Muscle of leg (tissue), 11 donors: ENCODE measurements around the gene PROM1. TPM values are rescaled to one million over a fixed set of nuclear protein-coding genes. Genes with fewer than 3 reads are reported as not detected.

ENCODE experiments used
- DNase-seq: peaks from one replicate; pipeline ENCODE4 v3.0.0; 2013
- H3K27ac ChIP-seq: one replicate; pipeline ENCODE4 v1.5.1; 2013; ENCODE audit warnings: mild to moderate bottlenecking, low read length, control low read depth
- H3K27me3 ChIP-seq: one replicate; pipeline ENCODE4 v1.6.1; 2013; ENCODE audit warnings: low read length; ENCODE audit not compliant: control insufficient read depth, insufficient read depth
- H3K36me3 ChIP-seq: one replicate; pipeline ENCODE4 v1.6.1; 2013; ENCODE audit warnings: low read length; ENCODE audit not compliant: control insufficient read depth, insufficient read depth
- H3K4me1 ChIP-seq: one replicate; pipeline ENCODE4 v1.6.1; 2013; ENCODE audit warnings: low read length; ENCODE audit not compliant: control insufficient read depth, insufficient read depth
- H3K4me3 ChIP-seq: one replicate; pipeline ENCODE4 v1.5.1; 2013; ENCODE audit warnings: low read length, control low read depth
- H3K9me3 ChIP-seq: replicated peaks from 2 replicates; pipeline ENCODE4 v1.6.1; 2013; ENCODE audit warnings: low read depth, low read length; ENCODE audit not compliant: control insufficient read depth
- WGBS: methylation state at CpG from one replicate; pipeline ENCODE4 v1.1.5; 2013; ENCODE audit warnings: missing lambda C conversion rate; ENCODE audit not compliant: insufficient coverage; 5-methylcytosine and 5-hydroxymethylcytosine counted together
- polyA plus RNA-seq, 8 donors: library from polyadenylated mRNA; unstranded; fragments of 120-200 nt; gene quantifications; one replicate each; pipeline versions ENCODE4 v1.2.1 to v1.2.3, GENCODE V29; 2013; ENCODE audit warnings: inconsistent platforms in 1 of 8, low replicate concordance in 1 of 8; ENCODE audit not compliant: insufficient read length in 8 of 8, insufficient read depth in 1 of 8
- total RNA-seq: library from RNA; stranded (reverse); fragments of 120-200 nt; gene quantifications from one replicate; pipeline ENCODE4 v1.2.4, GENCODE V29; 2013

The PROM1 gene
- total and polyA plus RNA-seq, 9 donors = 43.5 to 61.3 (median 47.9) TPM

DNA sequence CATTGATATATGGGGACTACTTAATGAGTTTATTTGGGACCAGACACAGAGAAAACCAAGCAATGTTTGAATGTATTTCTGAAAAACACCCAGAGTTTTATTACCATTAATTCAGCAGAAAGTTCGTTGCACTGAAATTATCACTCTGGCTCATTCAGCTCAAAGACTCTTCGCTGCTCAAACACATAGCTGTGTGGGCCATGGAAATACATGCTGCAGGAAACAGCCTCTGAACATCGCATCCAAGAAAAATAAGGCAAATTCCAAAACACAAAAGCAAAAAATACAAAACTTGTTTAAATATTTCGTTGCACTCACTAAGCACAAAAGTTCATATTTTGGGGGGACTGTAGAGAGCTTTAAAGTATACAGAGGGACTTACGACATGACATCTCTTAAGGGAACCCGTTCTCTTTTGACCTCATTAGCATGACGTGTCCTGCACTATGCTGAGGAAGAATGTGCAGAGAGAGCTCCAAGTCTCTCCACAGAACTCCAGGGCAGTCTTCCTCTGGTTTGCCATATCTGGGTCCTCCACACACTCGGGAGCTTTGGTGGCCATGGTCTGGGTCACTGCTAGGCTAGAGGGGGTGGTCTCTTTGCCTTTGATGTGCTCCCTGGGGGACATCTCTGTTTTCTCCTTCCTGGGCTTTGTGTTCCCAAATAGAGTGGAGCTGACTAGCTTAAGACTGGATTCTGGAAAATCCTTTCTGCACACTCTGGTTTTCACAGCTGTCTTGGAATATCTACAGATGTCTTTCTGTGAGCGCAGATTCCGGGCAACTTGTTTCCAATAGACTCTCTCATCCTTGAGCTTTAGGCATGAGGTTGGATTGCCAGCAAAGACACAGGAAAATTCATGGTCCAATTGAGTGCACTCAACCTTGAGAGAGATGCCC is 148.1 kb downstream of the PROM1 start:
- 85% methylated on average over 3 of the region's 10 CpGs for WGBS
- Histone ChIP-seq H3K27me3 (peaks cover 3% of the 10 kb centered on the region), H3K9me3 (no peaks in the 10 kb centered on the region), H3K4me1 (peaks cover 4% of the 10 kb centered on the region), H3K4me3 (no peak overlapping the region), H3K27ac (no peak overlapping the region), H3K36me3 (no peaks in the 10 kb centered on the region)
- peak; percentile 42 for DNase-seq

DNA sequence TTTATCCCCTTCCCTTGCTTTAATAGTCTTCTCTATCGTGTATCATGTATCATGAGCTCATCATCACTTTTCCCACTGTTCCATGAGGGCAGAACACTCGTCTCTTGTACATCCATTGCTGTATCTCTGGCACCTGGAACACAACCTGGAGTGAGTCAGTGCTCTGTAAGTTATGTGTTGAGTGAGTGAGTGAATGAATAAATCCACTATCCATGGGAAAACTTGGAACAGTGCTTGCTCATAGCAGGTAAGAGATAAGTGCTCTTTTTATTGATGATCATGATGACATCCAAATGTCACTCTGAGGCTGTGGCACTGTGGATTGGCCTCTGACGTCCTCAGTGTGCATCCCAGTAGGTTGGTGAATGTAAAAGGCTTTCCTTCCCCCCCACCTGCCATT is 149.6 kb downstream of the PROM1 start:
- H3K36me3 ChIP-seq = no peaks in the 10 kb centered on the region
- no CpG with 5 or more reads among the region's 3 CpGs for WGBS
- H3K4me3 ChIP-seq = no peak overlapping the region
- H3K27me3 ChIP-seq = peaks cover 10% of the 10 kb centered on the region
- peaks cover 8% of the 10 kb centered on the region for H3K4me1 ChIP-seq
- H3K27ac ChIP-seq = no peak overlapping the region
- DNase-seq = no peak
- H3K9me3 ChIP-seq = no peaks in the 10 kb centered on the region

DNA sequence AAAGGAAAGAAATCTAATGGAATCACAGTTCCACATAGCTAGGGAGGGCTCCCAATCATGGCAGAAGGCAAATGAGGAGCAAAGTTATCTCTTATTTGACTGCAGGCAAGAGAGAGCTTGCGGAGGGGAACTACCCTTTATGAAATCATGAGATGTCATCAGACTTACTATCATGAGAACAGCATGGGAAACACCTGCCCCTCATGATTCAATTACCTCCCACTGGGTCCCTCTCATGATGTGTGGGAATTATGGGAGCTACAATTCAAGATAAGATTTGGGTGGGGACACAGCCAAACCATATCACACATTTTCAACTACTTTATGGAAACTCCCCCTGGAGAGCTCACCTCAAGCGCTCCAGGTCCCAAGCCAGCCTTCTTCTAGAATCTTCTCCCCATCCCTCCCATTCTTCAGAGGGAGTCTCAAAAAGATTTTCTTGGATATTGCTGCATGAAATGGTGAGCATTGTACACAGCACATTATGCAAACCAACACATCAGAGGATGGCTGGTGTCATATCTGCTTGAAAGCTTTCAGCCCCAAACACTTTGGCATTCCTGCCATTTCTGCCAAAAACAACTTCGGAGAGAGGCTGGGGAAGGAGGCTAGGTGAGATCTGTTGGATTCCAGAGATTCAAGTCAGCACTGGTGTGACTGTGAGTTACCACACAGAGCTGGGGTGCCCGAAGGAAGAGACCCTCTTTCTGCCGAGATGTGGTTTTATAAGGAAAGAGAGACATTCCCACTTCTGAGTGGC is 152.2 kb downstream of the PROM1 start:
- DNase-seq = no peak
- Histone ChIP-seq H3K36me3 (no peaks in the 10 kb centered on the region), H3K9me3 (no peaks in the 10 kb centered on the region), H3K4me3 (no peak overlapping the region), H3K4me1 (peaks cover 8% of the 10 kb centered on the region), H3K27ac (no peak overlapping the region), H3K27me3 (peaks cover 7% of the 10 kb centered on the region)
- 93% methylated on average over 2 of the region's 5 CpGs for WGBS

DNA sequence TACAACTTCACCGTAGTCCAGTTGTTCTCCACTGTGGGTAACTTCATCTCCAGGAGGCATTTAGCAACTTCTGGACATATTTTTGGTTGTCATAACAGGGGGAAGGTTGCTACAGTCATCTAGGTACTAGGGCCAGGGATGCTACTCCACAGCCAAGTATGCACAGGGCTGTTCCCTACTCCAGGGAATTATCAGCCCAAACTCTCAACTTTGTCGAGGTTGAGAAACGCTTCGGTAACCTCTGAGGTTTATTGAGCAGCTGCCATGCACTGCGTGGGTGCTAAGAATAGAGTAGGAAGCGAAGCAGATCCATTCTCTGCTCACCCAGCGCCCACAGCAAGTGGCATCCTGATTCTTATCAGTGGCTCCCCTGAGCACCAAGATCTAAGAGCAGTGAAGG is 153.5 kb downstream of the PROM1 start:
- Histone ChIP-seq H3K36me3 (no peaks in the 10 kb centered on the region), H3K4me3 (no peak overlapping the region), H3K27ac (no peak overlapping the region), H3K4me1 (peaks cover 4% of the 10 kb centered on the region), H3K27me3 (peaks cover 7% of the 10 kb centered on the region), H3K9me3 (no peaks in the 10 kb centered on the region)
- WGBS = 87% methylated on average over 2 of the region's 7 CpGs
- no peak for DNase-seq

DNA sequence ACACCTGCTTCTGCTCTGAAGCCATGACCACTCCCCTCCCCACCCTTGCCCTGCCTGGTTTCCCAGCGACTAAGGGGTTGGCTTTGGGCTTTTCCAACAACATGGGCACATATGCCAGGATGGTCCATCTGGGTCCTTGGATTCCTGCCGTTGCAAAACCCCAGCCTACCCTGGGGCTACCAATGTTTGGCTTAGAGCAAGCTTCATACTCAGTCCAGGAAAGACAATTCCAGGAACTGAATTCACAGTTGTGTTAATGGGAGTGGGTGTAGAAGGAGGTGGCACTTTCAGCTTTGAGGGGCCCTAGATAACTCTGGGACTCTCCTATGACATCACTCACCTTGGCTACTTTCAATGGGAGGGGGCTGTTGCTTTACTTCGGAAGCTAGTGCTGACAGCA is 154.3 kb downstream of the PROM1 start:
- Histone ChIP-seq H3K4me3 (no peak overlapping the region), H3K9me3 (no peaks in the 10 kb centered on the region), H3K27me3 (peaks cover 7% of the 10 kb centered on the region), H3K27ac (no peak overlapping the region), H3K36me3 (no peaks in the 10 kb centered on the region), H3K4me1 (peaks cover 4% of the 10 kb centered on the region)
- 86% methylated on average over 2 of the region's 3 CpGs for whole genome bisulfite sequencing
- no peak for DNase-seq

DNA sequence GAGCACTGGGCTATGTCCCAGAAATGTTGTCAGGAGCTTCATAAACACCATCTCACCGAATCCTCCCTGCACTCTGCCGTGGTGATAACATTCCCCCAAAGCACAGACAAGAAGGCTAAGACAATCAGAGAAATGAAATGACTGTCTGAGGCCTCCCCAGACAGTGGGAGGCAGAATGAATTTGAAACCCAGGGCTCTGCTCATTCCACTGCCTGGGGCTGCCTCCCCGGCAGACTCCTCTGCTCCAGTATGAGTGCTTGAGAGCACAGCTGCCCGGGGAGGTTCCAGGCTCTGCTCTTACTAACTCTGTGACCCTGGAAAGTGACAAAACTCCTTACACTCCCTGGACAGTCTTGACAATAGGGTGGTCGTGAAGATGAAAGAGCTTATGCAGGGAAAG is 154.9 kb downstream of the PROM1 start:
- Histone ChIP-seq H3K36me3 (no peaks in the 10 kb centered on the region), H3K4me1 (peaks cover 4% of the 10 kb centered on the region), H3K4me3 (no peak overlapping the region), H3K9me3 (no peaks in the 10 kb centered on the region), H3K27ac (no peak overlapping the region), H3K27me3 (peaks cover 7% of the 10 kb centered on the region)
- DNase-seq = no peak
- 58% methylated on average over 3 of the region's 5 CpGs for WGBS

DNA sequence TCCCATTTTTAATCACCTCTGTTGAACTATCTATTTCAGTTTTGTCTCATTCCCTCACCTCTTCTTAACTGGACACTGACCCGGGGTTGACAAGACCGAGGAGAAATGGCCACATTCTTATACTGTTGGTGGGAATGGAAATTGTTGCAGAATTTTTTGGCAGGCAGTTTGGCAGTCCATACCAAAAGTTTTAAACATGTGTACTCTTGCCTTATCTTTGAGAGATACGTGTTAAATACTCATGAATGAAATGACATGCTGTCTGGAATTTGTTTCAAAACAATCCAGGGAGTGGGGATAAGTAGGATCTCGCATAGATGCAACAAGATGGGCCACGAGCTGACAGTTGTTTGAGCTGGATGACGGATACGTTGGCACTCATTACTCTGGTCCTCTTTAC is 157.3 kb downstream of the PROM1 start:
- DNase-seq = no peak
- no peak overlapping the region for H3K27ac ChIP-seq
- H3K4me1 ChIP-seq = peaks cover 4% of the 10 kb centered on the region
- no peak overlapping the region for H3K4me3 ChIP-seq
- H3K27me3 ChIP-seq = peaks cover 7% of the 10 kb centered on the region
- no peaks in the 10 kb centered on the region for H3K36me3 ChIP-seq
- no peaks in the 10 kb centered on the region for H3K9me3 ChIP-seq
- 20% methylated on average over 1 of the region's 7 CpGs for WGBS

DNA sequence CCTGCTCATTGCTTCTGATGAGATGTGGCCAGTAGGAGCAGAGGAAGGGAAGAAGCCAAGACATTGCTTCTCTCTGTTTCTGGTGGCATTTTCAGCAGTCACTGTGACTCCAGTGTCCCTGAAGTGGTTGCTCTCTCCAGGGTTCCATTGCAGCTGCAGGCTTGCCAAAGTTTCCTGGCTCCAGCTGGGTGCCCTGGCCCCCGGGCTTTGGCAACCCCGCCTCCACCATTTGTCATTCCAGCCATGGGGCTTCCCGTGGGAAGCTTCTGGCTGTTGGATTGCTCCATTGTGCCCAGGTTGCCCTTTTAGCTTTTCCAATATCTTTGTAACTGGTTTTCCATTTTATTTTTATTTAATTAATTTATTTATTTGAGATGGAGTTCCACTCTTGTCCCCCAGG is 158.0 kb downstream of the PROM1 start:
- Histone ChIP-seq H3K4me1 (peaks cover 4% of the 10 kb centered on the region), H3K9me3 (no peaks in the 10 kb centered on the region), H3K4me3 (no peak overlapping the region), H3K27ac (no peak overlapping the region), H3K27me3 (peaks cover 7% of the 10 kb centered on the region), H3K36me3 (no peaks in the 10 kb centered on the region)
- WGBS = 67% methylated on average over 2 of the region's 3 CpGs
- DNase-seq = no peak

DNA sequence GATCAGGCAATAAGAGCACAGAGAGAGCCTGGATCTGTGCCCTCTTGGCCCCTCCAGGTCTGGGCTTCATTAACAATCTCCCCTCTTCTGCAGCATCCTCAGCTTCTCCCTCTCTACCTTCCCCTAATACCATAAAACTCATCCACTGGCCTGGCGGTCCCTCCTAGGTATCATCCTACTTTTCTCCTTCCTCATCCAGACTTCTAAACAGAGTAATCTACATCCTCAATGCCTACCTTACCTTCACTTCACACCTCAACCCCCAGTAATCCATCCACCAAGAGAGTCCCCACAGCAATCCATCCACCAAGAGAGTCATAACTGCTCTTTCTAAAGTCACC is 162.3 kb downstream of the PROM1 start:
- no peak for DNase-seq
- Histone ChIP-seq H3K9me3 (no peaks in the 10 kb centered on the region), H3K27me3 (peaks cover 2% of the 10 kb centered on the region), H3K27ac (no peak overlapping the region), H3K4me1 (no peaks in the 10 kb centered on the region), H3K4me3 (no peak overlapping the region), H3K36me3 (no peaks in the 10 kb centered on the region)
- WGBS = 81% methylated on average over 1 of the region's 1 CpG

DNA sequence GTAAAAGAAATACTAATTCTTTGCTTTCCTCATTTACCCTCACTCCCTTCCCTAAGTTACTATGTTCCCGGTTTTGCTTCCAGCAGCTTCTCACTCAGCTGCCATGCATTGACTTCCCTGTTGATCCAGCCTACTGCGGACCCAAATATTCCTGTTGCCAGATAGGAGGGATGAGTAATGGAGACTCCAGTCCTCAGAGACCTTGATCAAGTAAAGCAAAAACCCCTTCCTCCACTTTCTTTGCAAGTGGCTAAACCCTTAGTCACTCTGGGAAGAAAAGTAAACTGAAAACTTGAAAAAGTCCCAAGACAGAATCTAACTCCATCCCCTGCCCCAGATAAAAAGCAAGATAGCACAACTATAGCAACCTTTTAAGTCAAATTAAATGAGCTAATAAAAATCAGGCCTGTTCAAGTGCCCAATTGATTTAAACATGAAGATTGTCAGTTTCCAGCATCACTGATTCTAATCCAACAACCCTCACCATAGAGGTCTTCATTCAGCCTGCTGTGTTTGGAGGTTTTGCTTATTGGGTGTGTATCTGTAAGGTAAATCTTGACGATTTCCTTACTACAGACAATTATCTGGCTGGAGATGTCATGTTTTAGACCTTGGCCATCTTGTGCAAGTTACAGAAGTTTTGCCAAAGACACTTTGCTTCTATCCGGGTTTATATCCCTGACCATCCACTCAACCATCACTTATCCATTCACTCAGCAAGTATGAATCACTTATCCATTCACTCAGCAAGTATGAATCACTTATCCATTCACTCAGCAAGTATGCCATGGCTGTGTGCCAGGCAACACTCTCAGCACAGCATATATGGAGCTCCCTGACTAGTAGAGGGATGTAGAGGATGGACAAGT is 162.9 kb downstream of the PROM1 start:
- Histone ChIP-seq H3K4me1 (no peaks in the 10 kb centered on the region), H3K4me3 (no peak overlapping the region), H3K36me3 (no peaks in the 10 kb centered on the region), H3K9me3 (no peaks in the 10 kb centered on the region), H3K27me3 (peaks cover 2% of the 10 kb centered on the region), H3K27ac (no peak overlapping the region)
- peak; percentile 38 for DNase-seq
- 29% methylated on average over 1 of the region's 4 CpGs for WGBS
